ENCODE results near the gene PHC1.

DNA sequence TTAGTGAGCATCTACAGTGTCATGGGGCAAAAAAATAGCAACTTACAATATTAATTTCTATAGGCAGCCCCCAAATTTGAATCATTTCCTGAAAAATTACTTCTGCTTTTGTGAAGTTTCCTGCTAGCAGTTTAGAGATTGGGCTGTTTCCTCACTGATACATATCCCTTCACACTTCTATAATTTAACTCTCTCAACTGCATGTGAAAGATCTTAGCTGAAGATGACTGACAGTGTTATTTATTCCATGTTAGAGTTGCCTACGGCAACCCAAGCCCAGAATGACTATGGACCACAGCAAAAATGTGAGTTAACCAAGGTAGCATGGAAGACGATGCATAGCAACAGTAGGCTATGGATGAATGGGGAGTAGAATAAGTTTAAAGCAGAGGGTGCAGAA is 75.1 kb downstream of the PHC1 start, which contains the start of gene KLRG1:
- no peak for TF ChIP-seq FOXM1 (IDR thresholded peaks at IDR 0.05; ENCODE audit: borderline replicate concordance)
- no peak for TF ChIP-seq FOXK2 (IDR thresholded peaks at IDR 0.05)
- TF ChIP-seq, protein P1, sequence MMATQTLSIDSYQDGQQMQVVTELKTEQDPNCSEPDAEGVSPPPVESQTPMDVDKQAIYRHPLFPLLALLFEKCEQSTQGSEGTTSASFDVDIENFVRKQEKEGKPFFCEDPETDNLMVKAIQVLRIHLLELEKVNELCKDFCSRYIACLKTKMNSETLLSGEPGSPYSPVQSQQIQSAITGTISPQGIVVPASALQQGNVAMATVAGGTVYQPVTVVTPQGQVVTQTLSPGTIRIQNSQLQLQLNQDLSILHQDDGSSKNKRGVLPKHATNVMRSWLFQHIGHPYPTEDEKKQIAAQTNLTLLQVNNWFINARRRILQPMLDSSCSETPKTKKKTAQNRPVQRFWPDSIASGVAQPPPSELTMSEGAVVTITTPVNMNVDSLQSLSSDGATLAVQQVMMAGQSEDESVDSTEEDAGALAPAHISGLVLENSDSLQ (IDR thresholded peaks at IDR 0.05), result no peak
- TF ChIP-seq SUZ12 (IDR thresholded peaks at IDR 0.05), result no peak
- no peak for TF ChIP-seq ELF4 (IDR thresholded peaks at IDR 0.05)
- TF ChIP-seq SP1 (IDR thresholded peaks at IDR 0.05), result no peak
- no peak for TF ChIP-seq L3MBTL2 (conservative IDR thresholded peaks at IDR 0.05)
- TF ChIP-seq FOXA1 (IDR thresholded peaks at IDR 0.05), result no peak
- TF ChIP-seq BHLHE40 (IDR thresholded peaks at IDR 0.05; ENCODE audit: borderline replicate concordance), result no peak
- no peak for TF ChIP-seq NFRKB (IDR thresholded peaks at IDR 0.05)

Data from HEK293T (cell line).